Uterus (tissue), 2 donors: Measurements from ENCODE around the gene STAC2.

Experiments
- POLR2A ChIP-seq, 2 donors: fragments of 450-650 bp; IDR thresholded peaks; one replicate each; pipeline ENCODE4 v1.6.1; 2016; ENCODE audit warnings: antibody characterized with exemption in 2 of 2, mild to moderate bottlenecking in 1 of 2, moderate library complexity in 1 of 2
- TF ChIP-seq, protein P1 (sequence below), 4 experiments: fragments of 200-600 bp in 2 of 4; fragments of 450-650 bp in 2 of 4; sonication (generic) in 2 of 4; IDR thresholded peaks; one replicate each; pipeline ENCODE4 v1.5.1; 2016 to 2019; ENCODE audit warnings: antibody characterized with exemption in 4 of 4, mild to moderate bottlenecking in 2 of 4, moderate library complexity in 1 of 4

DNA sequence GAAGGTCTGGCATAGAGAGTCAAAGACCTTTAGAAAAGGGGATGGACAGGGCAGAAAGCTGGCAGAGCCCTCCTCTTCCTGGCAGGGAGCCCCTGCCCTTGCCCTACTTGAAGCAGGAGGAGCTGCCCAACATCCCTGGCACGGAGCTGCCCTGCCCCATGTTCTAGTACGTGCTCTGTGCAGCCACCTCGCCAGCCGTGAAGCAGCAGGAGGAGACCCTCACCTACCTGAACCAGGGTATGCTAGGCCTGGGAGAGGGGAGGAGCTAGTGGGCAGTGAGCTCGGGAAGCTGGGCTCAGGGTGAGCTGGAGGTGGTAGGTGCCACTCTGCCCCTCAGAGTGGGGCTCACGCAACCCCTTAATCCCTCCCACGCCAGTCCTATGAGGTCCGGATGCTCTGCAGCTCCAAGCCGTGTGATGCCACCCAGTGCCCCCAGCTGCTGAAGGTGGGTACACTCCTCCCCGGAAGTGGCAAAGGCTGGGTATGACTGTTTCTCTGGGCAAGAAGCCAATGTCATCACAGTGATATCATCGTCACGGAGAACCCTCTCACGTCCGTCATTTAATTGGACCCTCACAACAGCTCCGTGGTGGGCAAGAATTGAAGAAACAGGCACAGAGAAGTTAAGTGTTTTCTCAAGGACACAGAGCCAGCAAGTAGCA is 12.7 kb upstream of the STAC2 start:
- TF ChIP-seq, protein P1, sequence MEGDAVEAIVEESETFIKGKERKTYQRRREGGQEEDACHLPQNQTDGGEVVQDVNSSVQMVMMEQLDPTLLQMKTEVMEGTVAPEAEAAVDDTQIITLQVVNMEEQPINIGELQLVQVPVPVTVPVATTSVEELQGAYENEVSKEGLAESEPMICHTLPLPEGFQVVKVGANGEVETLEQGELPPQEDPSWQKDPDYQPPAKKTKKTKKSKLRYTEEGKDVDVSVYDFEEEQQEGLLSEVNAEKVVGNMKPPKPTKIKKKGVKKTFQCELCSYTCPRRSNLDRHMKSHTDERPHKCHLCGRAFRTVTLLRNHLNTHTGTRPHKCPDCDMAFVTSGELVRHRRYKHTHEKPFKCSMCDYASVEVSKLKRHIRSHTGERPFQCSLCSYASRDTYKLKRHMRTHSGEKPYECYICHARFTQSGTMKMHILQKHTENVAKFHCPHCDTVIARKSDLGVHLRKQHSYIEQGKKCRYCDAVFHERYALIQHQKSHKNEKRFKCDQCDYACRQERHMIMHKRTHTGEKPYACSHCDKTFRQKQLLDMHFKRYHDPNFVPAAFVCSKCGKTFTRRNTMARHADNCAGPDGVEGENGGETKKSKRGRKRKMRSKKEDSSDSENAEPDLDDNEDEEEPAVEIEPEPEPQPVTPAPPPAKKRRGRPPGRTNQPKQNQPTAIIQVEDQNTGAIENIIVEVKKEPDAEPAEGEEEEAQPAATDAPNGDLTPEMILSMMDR (IDR thresholded peaks at IDR 0.05) = no peak
- TF ChIP-seq POLR2A (IDR thresholded peaks at IDR 0.05) = no peak
